DOHH2 (cell line): Measurements from ENCODE around the gene ELOVL6.
"Not testable (repeated sequence)": the region's sequence is repeated elsewhere in the genome, so short reads cannot be mapped to it uniquely, and the experiment has no call there.

Experiments used
- H3F3A ChIP-seq: fragments of 200-600 bp; sonication (generic), shearing (Covaris generic); 2 replicates; pipeline ENCODE4 v1.6.0; 2016; ENCODE audit warnings: antibody characterized with exemption, mild to moderate bottlenecking; ENCODE audit not compliant: control insufficient read depth, insufficient read depth
- H3K27ac ChIP-seq: fragments of 200-600 bp; sonication (generic); 2 replicates; pipeline ENCODE4 v1.5.1; 2014; ENCODE audit warnings: low read depth, mild to moderate bottlenecking, low read length, moderate library complexity
- H3K27me3 ChIP-seq: fragments of 200-600 bp; sonication (generic); 2 replicates; pipeline ENCODE4 v1.6.1; 2014; ENCODE audit warnings: mild to moderate bottlenecking, low read length, mixed read lengths; ENCODE audit not compliant: control insufficient read depth
- H3K36me3 ChIP-seq: fragments of 200-600 bp; sonication (generic); 2 replicates; pipeline ENCODE4 v1.6.1; 2014; ENCODE audit warnings: mild to moderate bottlenecking, low read length, moderate library complexity, mixed read lengths; ENCODE audit not compliant: control insufficient read depth
- H3K4me1 ChIP-seq: fragments of 200-600 bp; sonication (generic); 2 replicates; pipeline ENCODE4 v1.6.1; 2014; ENCODE audit warnings: mild to moderate bottlenecking, low read length, mixed read lengths; ENCODE audit not compliant: control insufficient read depth
- H3K4me2 ChIP-seq: fragments of 200-600 bp; sonication (generic); 2 replicates; pipeline ENCODE4 v1.6.0; 2014; ENCODE audit warnings: mild to moderate bottlenecking, low read length, moderate library complexity
- H3K4me3 ChIP-seq: fragments of 200-600 bp; sonication (generic); 2 replicates; pipeline ENCODE4 v1.5.1; 2014; ENCODE audit warnings: mild to moderate bottlenecking, low read length, mixed read lengths
- H3K79me2 ChIP-seq: fragments of 200-600 bp; sonication (generic); 2 replicates; pipeline ENCODE4 v1.6.1; 2014; ENCODE audit warnings: mild to moderate bottlenecking, low read length, mixed read lengths; ENCODE audit not compliant: control insufficient read depth
- H3K9me2 ChIP-seq: fragments of 200-600 bp; sonication (generic); replicated peaks from 2 replicates; pipeline ENCODE4 v1.6.1; 2014; ENCODE audit warnings: mild to moderate bottlenecking, low read length, mixed read lengths; ENCODE audit not compliant: control insufficient read depth
- H3K9me3 ChIP-seq: fragments of 200-600 bp; sonication (generic); 2 replicates; pipeline ENCODE4 v1.6.1; 2014; ENCODE audit warnings: antibody characterized with exemption, low read length, mixed read lengths; ENCODE audit not compliant: control insufficient read depth, insufficient read depth
- H4K20me1 ChIP-seq: fragments of 200-600 bp; sonication (generic); 2 replicates; pipeline ENCODE4 v1.6.0; 2014; ENCODE audit warnings: low read depth, mild to moderate bottlenecking, antibody characterized with exemption, low read length, moderate library complexity; ENCODE audit not compliant: control insufficient read depth, insufficient read depth
- CTCF ChIP-seq: fragments of 200-600 bp; sonication (generic); IDR thresholded peaks from one replicate; pipeline ENCODE4 v1.5.1; 2014; ENCODE audit warnings: antibody characterized with exemption, mild to moderate bottlenecking, low read depth, low read length; ENCODE audit not compliant: poor library complexity, severe bottlenecking
- EZH2phosphoT487 ChIP-seq: fragments of 200-600 bp; sonication (generic); IDR thresholded peaks from 2 replicates; pipeline ENCODE4 v1.6.1; 2017; ENCODE audit warnings: borderline replicate concordance, mild to moderate bottlenecking, antibody characterized with exemption, low read length, moderate library complexity, mixed read lengths

Gene ELOVL6

GRCh38 chr4:110160618-110161017 lies 37.8 kb downstream of the ELOVL6 start:
- no peak overlapping the region for H3K27ac ChIP-seq
- peaks cover 24% of the 10 kb centered on the region for H3K36me3 ChIP-seq
- no peak overlapping the region for H3K4me2 ChIP-seq
- H3K9me3 ChIP-seq: no peaks in the 10 kb centered on the region
- no peaks in the 10 kb centered on the region for H3K9me2 ChIP-seq
- TF ChIP-seq EZH2phosphoT487: no peak
- no peak for TF ChIP-seq CTCF
- H3F3A ChIP-seq: no peaks in the 10 kb centered on the region
- no peaks in the 10 kb centered on the region for H3K27me3 ChIP-seq
- 0 out of 2 replicates have a peak, but pooled peaks cover 5% of the 10 kb centered on the region for H3K79me2 ChIP-seq
- H3K4me1 ChIP-seq: peaks cover 7% of the 10 kb centered on the region
- no peak overlapping the region for H3K4me3 ChIP-seq
- H4K20me1 ChIP-seq: no peaks in the 10 kb centered on the region

GRCh38 chr4:110159541-110159940 lies 38.9 kb downstream of the ELOVL6 start:
- H3K27ac ChIP-seq: no peak overlapping the region
- H3K9me2 ChIP-seq: no peaks in the 10 kb centered on the region
- no peak overlapping the region for H3K4me2 ChIP-seq
- no peaks in the 10 kb centered on the region for H3K27me3 ChIP-seq
- peaks cover 16% of the 10 kb centered on the region for H3K36me3 ChIP-seq
- H4K20me1 ChIP-seq: no peaks in the 10 kb centered on the region
- 0 out of 2 replicates have a peak, but pooled peaks cover 8% of the 10 kb centered on the region for H3K79me2 ChIP-seq
- TF ChIP-seq CTCF: no peak
- TF ChIP-seq EZH2phosphoT487: no peak
- no peaks in the 10 kb centered on the region for H3K4me1 ChIP-seq
- no peaks in the 10 kb centered on the region for H3F3A ChIP-seq
- no peak overlapping the region for H3K4me3 ChIP-seq
- no peaks in the 10 kb centered on the region for H3K9me3 ChIP-seq

- 0 out of 2 replicates have a peak, but pooled peaks cover 10% of the 10 kb centered on the region for H3K79me2 ChIP-seq
- no peaks in the 10 kb centered on the region for H3K9me3 ChIP-seq
- H3K4me3 ChIP-seq: no peak overlapping the region
- TF ChIP-seq CTCF (no peak), EZH2phosphoT487 (no peak)
- no peaks in the 10 kb centered on the region for H3K27me3 ChIP-seq
- no peaks in the 10 kb centered on the region for H4K20me1 ChIP-seq
- H3K9me2 ChIP-seq: no peaks in the 10 kb centered on the region
- H3F3A ChIP-seq: no peaks in the 10 kb centered on the region
- no peak overlapping the region for H3K27ac ChIP-seq
- no peak overlapping the region for H3K4me2 ChIP-seq
- peaks cover 3% of the 10 kb centered on the region; the same call in 1 of the 2 replicates for H3K36me3 ChIP-seq
- no peaks in the 10 kb centered on the region for H3K4me1 ChIP-seq
Measured at GRCh38 chr4:110157580-110157979, 40.8 kb downstream of the ELOVL6 start.

GRCh38 chr4:110157166-110157565 lies 41.2 kb downstream of the ELOVL6 start:
- not testable (repeated sequence) for H4K20me1 ChIP-seq, H3K9me3 ChIP-seq, H3K36me3 ChIP-seq, H3F3A ChIP-seq, H3K9me2 ChIP-seq, H3K27ac ChIP-seq, H3K4me3 ChIP-seq, H3K27me3 ChIP-seq, H3K4me1 ChIP-seq, H3K4me2 ChIP-seq, H3K79me2 ChIP-seq
